Measurements from ENCODE around the gene UNC45B.

DNA sequence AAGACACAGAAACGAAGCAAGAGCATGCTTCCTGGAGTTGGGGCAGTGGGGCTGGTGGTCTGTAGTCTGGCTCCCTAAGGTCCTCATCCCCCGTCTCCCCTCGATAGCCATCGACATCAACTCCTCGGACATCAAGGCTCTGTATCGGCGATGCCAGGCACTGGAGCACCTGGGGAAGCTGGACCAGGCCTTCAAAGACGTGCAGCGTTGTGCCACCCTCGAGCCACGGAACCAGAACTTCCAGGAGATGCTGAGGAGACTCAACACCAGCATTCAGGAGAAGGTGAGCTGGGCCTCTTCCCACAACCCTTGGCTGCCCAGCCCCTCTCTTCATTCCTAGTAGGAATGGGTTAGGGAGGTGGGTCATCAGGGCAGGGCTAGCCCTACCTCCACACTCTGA is 2.3 kb downstream of the UNC45B start:
- no peak for TF ChIP-seq TAF1 (IDR thresholded peaks at IDR 0.05; ENCODE audit: borderline replicate concordance, low read depth, low read length)
- TF ChIP-seq, protein P1, sequence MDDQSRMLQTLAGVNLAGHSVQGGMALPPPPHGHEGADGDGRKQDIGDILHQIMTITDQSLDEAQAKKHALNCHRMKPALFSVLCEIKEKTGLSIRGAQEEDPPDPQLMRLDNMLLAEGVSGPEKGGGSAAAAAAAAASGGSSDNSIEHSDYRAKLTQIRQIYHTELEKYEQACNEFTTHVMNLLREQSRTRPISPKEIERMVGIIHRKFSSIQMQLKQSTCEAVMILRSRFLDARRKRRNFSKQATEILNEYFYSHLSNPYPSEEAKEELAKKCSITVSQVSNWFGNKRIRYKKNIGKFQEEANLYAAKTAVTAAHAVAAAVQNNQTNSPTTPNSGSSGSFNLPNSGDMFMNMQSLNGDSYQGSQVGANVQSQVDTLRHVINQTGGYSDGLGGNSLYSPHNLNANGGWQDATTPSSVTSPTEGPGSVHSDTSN (IDR thresholded peaks at IDR 0.05) = no peak
- TF ChIP-seq EP300 (IDR thresholded peaks at IDR 0.05; ENCODE audit: borderline replicate concordance in 1 of 2, low read depth in 1 of 2, low read length in 1 of 2) = no peak
- TF ChIP-seq, protein P2, sequence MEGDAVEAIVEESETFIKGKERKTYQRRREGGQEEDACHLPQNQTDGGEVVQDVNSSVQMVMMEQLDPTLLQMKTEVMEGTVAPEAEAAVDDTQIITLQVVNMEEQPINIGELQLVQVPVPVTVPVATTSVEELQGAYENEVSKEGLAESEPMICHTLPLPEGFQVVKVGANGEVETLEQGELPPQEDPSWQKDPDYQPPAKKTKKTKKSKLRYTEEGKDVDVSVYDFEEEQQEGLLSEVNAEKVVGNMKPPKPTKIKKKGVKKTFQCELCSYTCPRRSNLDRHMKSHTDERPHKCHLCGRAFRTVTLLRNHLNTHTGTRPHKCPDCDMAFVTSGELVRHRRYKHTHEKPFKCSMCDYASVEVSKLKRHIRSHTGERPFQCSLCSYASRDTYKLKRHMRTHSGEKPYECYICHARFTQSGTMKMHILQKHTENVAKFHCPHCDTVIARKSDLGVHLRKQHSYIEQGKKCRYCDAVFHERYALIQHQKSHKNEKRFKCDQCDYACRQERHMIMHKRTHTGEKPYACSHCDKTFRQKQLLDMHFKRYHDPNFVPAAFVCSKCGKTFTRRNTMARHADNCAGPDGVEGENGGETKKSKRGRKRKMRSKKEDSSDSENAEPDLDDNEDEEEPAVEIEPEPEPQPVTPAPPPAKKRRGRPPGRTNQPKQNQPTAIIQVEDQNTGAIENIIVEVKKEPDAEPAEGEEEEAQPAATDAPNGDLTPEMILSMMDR (IDR thresholded peaks at IDR 0.05) = no peak
- no peak for TF ChIP-seq TEAD4 (IDR thresholded peaks at IDR 0.05; ENCODE audit: borderline replicate concordance, insufficient read depth)
- TF ChIP-seq ELF1 (IDR thresholded peaks at IDR 0.05) = no peak
- TF ChIP-seq, protein P3, sequence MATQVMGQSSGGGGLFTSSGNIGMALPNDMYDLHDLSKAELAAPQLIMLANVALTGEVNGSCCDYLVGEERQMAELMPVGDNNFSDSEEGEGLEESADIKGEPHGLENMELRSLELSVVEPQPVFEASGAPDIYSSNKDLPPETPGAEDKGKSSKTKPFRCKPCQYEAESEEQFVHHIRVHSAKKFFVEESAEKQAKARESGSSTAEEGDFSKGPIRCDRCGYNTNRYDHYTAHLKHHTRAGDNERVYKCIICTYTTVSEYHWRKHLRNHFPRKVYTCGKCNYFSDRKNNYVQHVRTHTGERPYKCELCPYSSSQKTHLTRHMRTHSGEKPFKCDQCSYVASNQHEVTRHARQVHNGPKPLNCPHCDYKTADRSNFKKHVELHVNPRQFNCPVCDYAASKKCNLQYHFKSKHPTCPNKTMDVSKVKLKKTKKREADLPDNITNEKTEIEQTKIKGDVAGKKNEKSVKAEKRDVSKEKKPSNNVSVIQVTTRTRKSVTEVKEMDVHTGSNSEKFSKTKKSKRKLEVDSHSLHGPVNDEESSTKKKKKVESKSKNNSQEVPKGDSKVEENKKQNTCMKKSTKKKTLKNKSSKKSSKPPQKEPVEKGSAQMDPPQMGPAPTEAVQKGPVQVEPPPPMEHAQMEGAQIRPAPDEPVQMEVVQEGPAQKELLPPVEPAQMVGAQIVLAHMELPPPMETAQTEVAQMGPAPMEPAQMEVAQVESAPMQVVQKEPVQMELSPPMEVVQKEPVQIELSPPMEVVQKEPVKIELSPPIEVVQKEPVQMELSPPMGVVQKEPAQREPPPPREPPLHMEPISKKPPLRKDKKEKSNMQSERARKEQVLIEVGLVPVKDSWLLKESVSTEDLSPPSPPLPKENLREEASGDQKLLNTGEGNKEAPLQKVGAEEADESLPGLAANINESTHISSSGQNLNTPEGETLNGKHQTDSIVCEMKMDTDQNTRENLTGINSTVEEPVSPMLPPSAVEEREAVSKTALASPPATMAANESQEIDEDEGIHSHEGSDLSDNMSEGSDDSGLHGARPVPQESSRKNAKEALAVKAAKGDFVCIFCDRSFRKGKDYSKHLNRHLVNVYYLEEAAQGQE (IDR thresholded peaks at IDR 0.05; ENCODE audit: low read depth, low read length) = no peak
- no peak for TF ChIP-seq YY1 (IDR thresholded peaks at IDR 0.05; ENCODE audit: low read depth)
